ENCODE measurements around the gene GABARAPL2. TPM values are rescaled to one million over a fixed set of nuclear protein-coding genes. Genes with fewer than 3 reads are reported as not detected.

The GABARAPL2 gene
- total and polyA plus RNA-seq, 12 donors: 58.2 to 262 (median 229) TPM

DNA sequence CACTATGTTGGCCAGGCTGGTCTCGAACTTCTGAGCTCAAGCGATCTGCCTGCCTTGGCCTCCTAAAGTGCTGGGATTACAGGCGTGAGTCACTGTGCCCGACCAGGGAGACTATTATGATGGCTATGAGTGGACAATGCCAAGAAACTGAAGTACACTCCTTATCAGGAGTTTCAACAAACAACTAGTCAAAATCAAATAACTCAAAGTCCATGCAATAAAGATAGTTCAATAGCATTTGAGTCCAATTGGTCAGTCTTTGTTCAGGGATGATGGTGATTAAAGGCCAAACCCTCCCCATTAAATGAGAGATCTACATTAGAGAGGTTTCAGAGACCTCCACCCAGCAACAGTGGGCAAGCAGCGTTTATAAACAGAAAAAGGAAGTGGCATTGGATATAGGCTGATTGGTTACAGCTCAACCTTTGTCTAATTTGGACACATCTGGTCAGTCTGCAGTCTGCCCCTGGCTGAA, 38.3 kb upstream of the GABARAPL2 start:
- intact Hi-C loops (cut with DNase I): no loop called here
- H3K4me1 ChIP-seq: no peaks in the 10 kb centered on the region
- DNase-seq: no peak
- ATAC-seq: no peak
- TF ChIP-seq, protein P1, sequence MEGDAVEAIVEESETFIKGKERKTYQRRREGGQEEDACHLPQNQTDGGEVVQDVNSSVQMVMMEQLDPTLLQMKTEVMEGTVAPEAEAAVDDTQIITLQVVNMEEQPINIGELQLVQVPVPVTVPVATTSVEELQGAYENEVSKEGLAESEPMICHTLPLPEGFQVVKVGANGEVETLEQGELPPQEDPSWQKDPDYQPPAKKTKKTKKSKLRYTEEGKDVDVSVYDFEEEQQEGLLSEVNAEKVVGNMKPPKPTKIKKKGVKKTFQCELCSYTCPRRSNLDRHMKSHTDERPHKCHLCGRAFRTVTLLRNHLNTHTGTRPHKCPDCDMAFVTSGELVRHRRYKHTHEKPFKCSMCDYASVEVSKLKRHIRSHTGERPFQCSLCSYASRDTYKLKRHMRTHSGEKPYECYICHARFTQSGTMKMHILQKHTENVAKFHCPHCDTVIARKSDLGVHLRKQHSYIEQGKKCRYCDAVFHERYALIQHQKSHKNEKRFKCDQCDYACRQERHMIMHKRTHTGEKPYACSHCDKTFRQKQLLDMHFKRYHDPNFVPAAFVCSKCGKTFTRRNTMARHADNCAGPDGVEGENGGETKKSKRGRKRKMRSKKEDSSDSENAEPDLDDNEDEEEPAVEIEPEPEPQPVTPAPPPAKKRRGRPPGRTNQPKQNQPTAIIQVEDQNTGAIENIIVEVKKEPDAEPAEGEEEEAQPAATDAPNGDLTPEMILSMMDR (IDR thresholded peaks at IDR 0.05): no peak
- H3K36me3 ChIP-seq: no peaks in the 10 kb centered on the region
- H3K27ac ChIP-seq: no peak overlapping the region
- WGBS, 2 donors: 85 to 89% methylated on average over 5 of the region's 5 CpGs
- H3K4me3 ChIP-seq: no peak overlapping the region
- no peaks in the 10 kb centered on the region for H3K27me3 ChIP-seq
- H3K9me3 ChIP-seq: no peaks in the 10 kb centered on the region

DNA sequence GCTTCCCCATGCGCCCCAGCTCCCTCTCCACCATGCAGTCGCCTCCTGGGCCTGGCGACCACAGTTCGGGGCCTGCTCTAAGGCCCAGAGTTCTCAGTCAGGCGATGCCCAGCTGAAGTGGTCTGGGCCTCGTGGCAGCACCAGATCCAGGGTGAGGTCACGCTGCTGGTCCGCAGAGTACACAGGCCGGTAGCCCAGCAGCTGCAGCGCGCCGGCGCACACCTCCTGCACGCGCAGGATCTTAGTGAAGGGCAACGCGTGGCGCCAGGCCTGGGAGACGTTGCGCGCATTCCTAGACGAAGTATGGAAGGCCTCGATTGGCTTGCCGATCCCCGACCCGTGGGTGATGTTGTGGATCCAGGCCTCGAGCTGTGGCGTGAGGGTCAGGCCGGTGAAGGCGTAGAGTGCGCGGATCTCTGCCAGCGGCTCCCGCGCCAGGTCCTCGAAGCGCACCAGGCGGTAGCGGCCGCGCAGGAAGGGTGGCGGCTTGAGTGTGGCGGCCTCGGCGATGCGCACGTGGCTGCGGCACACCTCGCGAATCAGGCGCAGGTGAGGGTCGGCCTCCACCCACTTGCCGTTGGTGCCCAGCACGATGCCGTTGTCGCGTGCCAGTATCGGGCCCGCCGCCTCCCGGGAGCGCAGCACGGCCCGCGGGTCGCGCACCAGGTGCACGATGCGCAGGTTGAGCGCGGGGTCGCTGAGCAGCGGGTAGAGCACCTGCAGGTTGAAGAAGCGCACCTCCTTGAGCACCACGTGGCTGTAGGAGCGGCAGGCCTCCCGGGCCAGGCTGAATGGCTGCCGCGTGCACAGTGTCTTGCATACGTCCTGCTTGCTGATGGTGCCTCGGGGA, 36.9 kb upstream of the GABARAPL2 start:
- TF ChIP-seq, protein P1 (IDR thresholded peaks at IDR 0.05): no peak
- Histone ChIP-seq H3K9me3 (no peaks in the 10 kb centered on the region), H3K27me3 (no peaks in the 10 kb centered on the region), H3K4me1 (no peaks in the 10 kb centered on the region), H3K4me3 (no peak overlapping the region), H3K27ac (no peak overlapping the region), H3K36me3 (no peaks in the 10 kb centered on the region)
- DNase-seq (no peak), ATAC-seq (peak in 1 of 8 donors; percentile 29)
- intact Hi-C loops (cut with DNase I): no loop called here
- WGBS, 2 donors: 92 to 93% methylated on average over 78 to 81 of the region's 81 CpGs

DNA sequence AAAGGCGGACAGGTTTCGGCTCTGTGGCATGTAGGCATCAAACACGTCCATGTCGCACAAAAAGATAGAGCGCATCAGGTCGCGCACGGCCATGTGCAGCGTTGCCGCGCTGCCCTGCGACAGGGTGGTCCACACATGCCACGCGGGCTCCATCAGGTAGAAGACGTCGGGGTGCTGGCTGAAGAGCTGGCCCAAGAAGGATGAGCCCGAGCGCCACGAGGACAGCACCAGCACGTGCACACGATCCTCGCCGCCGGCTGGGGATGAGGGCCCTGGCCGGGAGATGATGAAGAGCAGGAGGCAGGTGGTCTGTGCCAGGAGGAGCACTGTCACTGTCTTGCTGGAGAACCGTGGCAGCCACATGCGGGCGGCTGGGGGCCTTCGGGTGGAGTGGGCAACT, 36.2 kb upstream of the GABARAPL2 start:
- Histone ChIP-seq H3K27me3 (no peaks in the 10 kb centered on the region), H3K4me3 (no peak overlapping the region), H3K36me3 (no peaks in the 10 kb centered on the region), H3K27ac (no peak overlapping the region), H3K4me1 (no peaks in the 10 kb centered on the region), H3K9me3 (no peaks in the 10 kb centered on the region)
- DNase-seq (no peak), ATAC-seq (no peak)
- 95 to 97% methylated on average over 29 of the region's 29 CpGs for WGBS, 2 donors
- intact Hi-C loops (cut with DNase I): loop anchor here in 1 of 10 donors (10.0 kb wide), 1 partner anchor 55 kb away; no protein-coding TSS in a partner anchor
- TF ChIP-seq, protein P1 (IDR thresholded peaks at IDR 0.05): no peak

DNA sequence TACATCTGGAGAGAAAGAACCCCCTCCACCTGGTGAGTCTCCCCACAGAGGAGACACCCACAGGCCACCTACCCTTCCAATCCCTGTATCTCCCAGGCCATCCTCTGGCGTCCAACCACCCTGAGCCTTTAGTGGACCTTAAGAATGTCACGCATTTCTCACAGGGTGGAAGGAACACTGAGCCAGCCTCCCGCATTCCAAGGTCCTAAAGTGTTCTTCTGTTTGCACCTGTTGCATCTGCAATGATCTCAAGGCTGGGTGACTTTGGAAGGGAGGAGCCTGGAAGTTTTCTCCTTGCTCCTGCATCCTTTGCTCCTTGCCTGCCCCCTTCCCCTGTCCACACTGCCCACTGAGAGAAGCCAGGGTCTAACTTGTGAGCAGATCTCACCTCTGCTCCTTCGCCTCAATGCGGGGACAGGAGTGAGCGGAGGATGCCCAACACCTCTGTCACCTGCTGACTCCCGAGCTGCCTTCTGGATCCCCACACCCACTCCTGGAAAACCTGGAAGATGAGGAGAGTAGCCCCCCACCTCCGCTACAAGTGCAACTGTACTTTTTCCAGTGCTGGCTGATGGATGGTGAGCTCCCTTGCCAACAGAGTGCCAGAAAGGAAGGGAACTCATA, 33.9 kb upstream of the GABARAPL2 start:
- 85 to 90% methylated on average over 8 of the region's 8 CpGs for WGBS, 2 donors
- H3K36me3 ChIP-seq: no peaks in the 10 kb centered on the region
- no peaks in the 10 kb centered on the region for H3K27me3 ChIP-seq
- DNase-seq: no peak
- no peaks in the 10 kb centered on the region for H3K4me1 ChIP-seq
- intact Hi-C loops (cut with DNase I): loop anchor here in 1 of 10 donors (10.0 kb wide), 1 partner anchor 57 kb away; no protein-coding TSS in a partner anchor
- H3K9me3 ChIP-seq: no peaks in the 10 kb centered on the region
- H3K4me3 ChIP-seq: no peak overlapping the region
- no peak for ATAC-seq
- TF ChIP-seq, protein P1 (IDR thresholded peaks at IDR 0.05): no peak
- H3K27ac ChIP-seq: no peak overlapping the region

Data from heart right ventricle (tissue), 16 donors.